SK-N-SH (cell line): Measurements from ENCODE around the gene ABHD11. TPM values are rescaled to one million over a fixed set of nuclear protein-coding genes. Genes with fewer than 3 reads are reported as not detected.

Experiments
- CTCF ChIA-PET: fragments of 300-600, 350-600 bp; formaldehyde crosslinking; extraction: SDS; loops from one replicate; lab custom pipeline; 2021; lab: Yijun Ruan, JAX
- POLR2A ChIA-PET: fragments of 350-600 bp; sonication (Branson Sonifier 250); formaldehyde crosslinking; extraction: SDS; loops from one replicate; lab custom pipeline; 2020; ENCODE audit warnings: antibody characterized with exemption, inconsistent platforms; lab: Yijun Ruan, JAX
- DNase-seq: peaks from one replicate; pipeline ENCODE4 v3.0.0; 2012
- H2AFZ ChIP-seq: fragments of 200-600 bp; sonication (generic); 2 replicates; pipeline ENCODE4 v1.8.1; 2016; ENCODE audit warnings: antibody characterized with exemption, mild to moderate bottlenecking, low read depth
- H3F3A ChIP-seq: fragments of 200-600 bp; sonication (generic); replicated peaks from 2 replicates; pipeline ENCODE3; 2016; ENCODE audit warnings: antibody characterized with exemption, mild to moderate bottlenecking; ENCODE audit not compliant: insufficient read depth
- H3K27ac ChIP-seq, 2 experiments: fragments of 200-500 bp in 1 of 2; fragments of 200-600 bp in 1 of 2; sonication (Bioruptor generic) in 1 of 2; sonication (generic), shearing (Covaris generic) in 1 of 2; 2 replicates each; pipeline versions ENCODE4 v1.5.1 to v1.6.1; 2014 to 2016; ENCODE audit warnings: low read depth in 2 of 2, inconsistent platforms in 1 of 2, low read length in 1 of 2, mild to moderate bottlenecking in 1 of 2, mixed read lengths in 1 of 2
- H3K27me3 ChIP-seq: fragments of 200-600 bp; sonication (generic), shearing (Covaris generic); 2 replicates; pipeline ENCODE4 v1.6.1; 2016; ENCODE audit warnings: mixed run types; ENCODE audit not compliant: insufficient read depth
- H3K36me3 ChIP-seq, 2 experiments: fragments of 200-500 bp in 1 of 2; fragments of 200-600 bp in 1 of 2; sonication (Bioruptor generic) in 1 of 2; sonication (generic) in 1 of 2; replicated peaks in 1 of 2; 2 replicates each; pipeline versions ENCODE3 to v1.5.1; 2014 to 2016; ENCODE audit warnings: low read length in 1 of 2, mild to moderate bottlenecking in 1 of 2; ENCODE audit not compliant: insufficient read depth in 2 of 2, control insufficient read depth in 1 of 2
- H3K4me1 ChIP-seq, 2 experiments: fragments of 200-500 bp in 1 of 2; fragments of 200-600 bp in 1 of 2; sonication (Bioruptor generic) in 1 of 2; sonication (generic), shearing (Covaris generic) in 1 of 2; 2 replicates each; pipeline versions ENCODE4 v1.5.1 to v1.6.1; 2014 to 2016; ENCODE audit warnings: low read depth in 1 of 2, low read length in 1 of 2, mixed run types in 1 of 2; ENCODE audit not compliant: insufficient read depth in 2 of 2, control insufficient read depth in 1 of 2
- H3K4me2 ChIP-seq: fragments of 200-600 bp; sonication (generic), shearing (Covaris generic); 2 replicates; pipeline ENCODE4 v1.6.1; 2017; ENCODE audit warnings: mixed run types
- H3K4me3 ChIP-seq, 2 experiments: fragments of 200-500 bp in 1 of 2; fragments of 200-600 bp in 1 of 2; sonication (Bioruptor generic) in 1 of 2; sonication (generic), shearing (Covaris generic) in 1 of 2; 2 replicates each; pipeline versions ENCODE4 v1.5.1 to v1.8.1; 2014 to 2016; ENCODE audit warnings: low read depth in 2 of 2, inconsistent platforms in 1 of 2, low read length in 1 of 2, mild to moderate bottlenecking in 1 of 2, mixed read lengths in 1 of 2, moderate library complexity in 1 of 2
- H3K79me2 ChIP-seq: fragments of 200-600 bp; sonication (generic); 2 replicates; pipeline ENCODE4 v1.8.1; 2017; ENCODE audit warnings: mild to moderate bottlenecking; ENCODE audit not compliant: insufficient read depth
- H3K9ac ChIP-seq: fragments of 200-600 bp; sonication (generic); 2 replicates; pipeline ENCODE4 v1.6.1; 2017; ENCODE audit warnings: mixed run types
- H3K9me2 ChIP-seq: fragments of 200-600 bp; sonication (generic); 2 replicates; pipeline ENCODE4 v1.6.1; 2017; ENCODE audit warnings: mixed run types
- H3K9me3 ChIP-seq: fragments of 200-600 bp; sonication (generic); 2 replicates; pipeline ENCODE4 v1.6.1; 2017; ENCODE audit warnings: mixed run types, mild to moderate bottlenecking, moderate library complexity
- H4K20me1 ChIP-seq: fragments of 200-600 bp; sonication (generic); 2 replicates; pipeline ENCODE4 v1.6.1; 2017; ENCODE audit warnings: mild to moderate bottlenecking, mixed run types; ENCODE audit not compliant: insufficient read depth
- ELF1 ChIP-seq: IDR thresholded peaks from 2 replicates; pipeline ENCODE4 v1.4.0; 2012
- EZH2phosphoT487 ChIP-seq: fragments of 200-600 bp; sonication (generic); IDR thresholded peaks from 2 replicates; pipeline ENCODE4 v1.6.1; 2017; ENCODE audit warnings: low read depth, mixed run types, mild to moderate bottlenecking, antibody characterized with exemption, moderate library complexity, borderline replicate concordance
- FOSL2 ChIP-seq: IDR thresholded peaks from 2 replicates; pipeline ENCODE4 v1.4.0; 2012; ENCODE audit warnings: low read depth, mild to moderate bottlenecking, moderate library complexity, borderline replicate concordance
- FOXJ3 ChIP-seq: sonication (generic); formaldehyde crosslinking; IDR thresholded peaks from 2 replicates; pipeline ENCODE4 v1.5.1; 2020; ENCODE audit warnings: mild to moderate bottlenecking, missing genetic modification reagents
- GABPA ChIP-seq: IDR thresholded peaks from 2 replicates; pipeline ENCODE4 v1.4.0; 2012; ENCODE audit warnings: low read depth, mild to moderate bottlenecking
- GATA2 ChIP-seq: sonication (generic); formaldehyde crosslinking; IDR thresholded peaks from 2 replicates; pipeline ENCODE4 v1.5.0; 2020; ENCODE audit warnings: mild to moderate bottlenecking, missing genetic modification reagents
- IRF3 ChIP-seq: fragments of 150-350 bp; IDR thresholded peaks from 2 replicates; pipeline ENCODE4 v1.6.1; 2016; ENCODE audit warnings: mild to moderate bottlenecking, low read depth, low read length
- JUND ChIP-seq: IDR thresholded peaks from 2 replicates; pipeline ENCODE4 v1.4.0; 2012
- RAD21 ChIP-seq: IDR thresholded peaks from 2 replicates; pipeline ENCODE4 v1.6.1; 2012; ENCODE audit warnings: mild to moderate bottlenecking, low read length
- RCOR1 ChIP-seq: fragments of 150-350 bp; IDR thresholded peaks from 2 replicates; pipeline ENCODE4 v1.6.1; 2017; ENCODE audit warnings: antibody characterized with exemption, low read length
- RXRA ChIP-seq: IDR thresholded peaks from 2 replicates; pipeline ENCODE4 v1.4.0; 2012; ENCODE audit warnings: low read depth, mild to moderate bottlenecking, borderline replicate concordance
- SMC3 ChIP-seq: IDR thresholded peaks from 2 replicates; pipeline ENCODE4 v1.6.1; 2012; ENCODE audit warnings: low read depth, low read length, improper control_type of control experiment
- TAF1 ChIP-seq: IDR thresholded peaks from 2 replicates; pipeline ENCODE4 v1.6.1; 2012; ENCODE audit warnings: low read depth, mild to moderate bottlenecking, low read length, moderate library complexity, borderline replicate concordance
- TCF12 ChIP-seq: IDR thresholded peaks from 2 replicates; pipeline ENCODE4 v1.4.0; 2012
- TEAD4 ChIP-seq: IDR thresholded peaks from 2 replicates; pipeline ENCODE4 v1.4.0; 2012; ENCODE audit warnings: mild to moderate bottlenecking, borderline replicate concordance; ENCODE audit not compliant: insufficient read depth
- WGBS: methylation state at CpG from one replicate; pipeline ENCODE4 v1.1.6; 2017; ENCODE audit warnings: low lambda C conversion rate; 5-methylcytosine and 5-hydroxymethylcytosine counted together
- polyA plus RNA-seq, 3 experiments: library from polyadenylated mRNA; depleted of rRNA; stranded (reverse); fragments of >200 nt; gene quantifications; 2 replicates each; pipeline ENCODE4 v1.2.3, GENCODE V29; 2012
- TF ChIP-seq, protein P1 (sequence below): IDR thresholded peaks from 2 replicates; pipeline ENCODE4 v1.4.0; 2012; ENCODE audit warnings: low read depth, borderline replicate concordance

The ABHD11 gene
- polyA plus RNA-seq, 1 of the 3 experiments (the other 2 are of a cell fraction), result 29.9 TPM

DNA sequence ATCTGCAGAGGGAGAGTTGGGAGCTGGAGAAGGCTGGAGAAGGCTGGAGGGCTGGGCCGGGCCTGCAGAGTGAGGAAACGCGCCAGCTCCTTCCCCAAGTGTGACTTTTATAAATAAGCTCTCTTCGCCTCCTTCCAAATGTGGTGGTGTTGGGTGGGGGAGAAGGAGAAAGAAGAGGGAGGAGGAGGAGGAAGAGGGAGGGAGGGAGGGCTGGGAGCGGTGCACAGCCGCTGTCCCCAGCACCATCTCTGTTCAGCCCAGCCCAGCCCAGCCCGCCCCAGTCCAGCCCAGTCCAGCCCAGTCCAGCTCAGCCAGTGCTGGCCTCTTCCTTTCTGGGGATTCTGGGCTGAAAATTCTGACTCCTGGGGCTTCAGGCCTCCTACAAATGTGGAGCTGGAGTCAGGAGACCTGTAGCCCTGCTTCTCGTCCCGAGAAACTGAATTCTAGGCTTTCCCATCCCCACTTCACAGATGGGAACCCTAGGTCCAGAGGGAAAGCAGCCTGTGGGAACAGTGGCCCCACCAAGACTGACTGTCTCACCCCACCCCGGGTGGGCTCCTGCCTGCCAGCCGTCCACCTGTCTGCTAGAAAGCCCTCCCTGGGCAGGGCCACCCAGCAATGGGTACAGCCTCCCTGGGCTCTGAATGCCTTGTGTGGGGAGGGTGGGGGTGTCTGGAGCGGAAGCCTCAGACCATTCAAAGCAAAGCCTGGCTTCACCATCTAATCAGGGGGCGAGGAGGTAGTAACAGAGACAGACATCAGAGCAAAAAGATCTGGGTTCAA lies 21.4 kb downstream of the ABHD11 start:
- H3K9ac ChIP-seq, result peak overlapping the region; percentile 96
- H3K36me3 ChIP-seq, result peaks cover 2 to 39% of the 10 kb centered on the region in 2 experiments
- WGBS, result 77% methylated on average over 13 of the region's 13 CpGs
- ChIA-PET CTCF (interaction anchor here (0.8 to 3.4 kb wide), 8 partner anchors 9 to 110 kb away, joined by 3 to 20 read pairs (median 4); no protein-coding TSS in a partner anchor), POLR2A (no interaction called here)
- H3K9me3 ChIP-seq, result no peaks in the 10 kb centered on the region
- H3K4me2 ChIP-seq, result peak overlapping the region; percentile 99
- peaks cover 23 to 42% of the 10 kb centered on the region in 2 experiments; a peak in 3 of 4 replicates for H3K4me1 ChIP-seq
- peak overlapping the region in 1 of 2 experiments; percentile 88; a peak in 2 of 4 replicates for H3K27ac ChIP-seq
- no peak overlapping the region for H2AFZ ChIP-seq
- TF ChIP-seq RCOR1, result no peak
- TF ChIP-seq FOXJ3 (CRISPR knock-in tag), result no peak
- no peaks in the 10 kb centered on the region for H3K9me2 ChIP-seq
- H3F3A ChIP-seq, result peaks cover 38% of the 10 kb centered on the region
- no peaks in the 10 kb centered on the region for H3K27me3 ChIP-seq
- peak overlapping the region; percentile 75 to 87; a peak in 3 of 4 replicates for H3K4me3 ChIP-seq
- peaks cover 70% of the 10 kb centered on the region for H3K79me2 ChIP-seq
- DNase-seq, result no peak
- peaks cover 60% of the 10 kb centered on the region for H4K20me1 ChIP-seq

GRCh38 chr7:73716318-73716890 lies 22.2 kb downstream of the ABHD11 start:
- H4K20me1 ChIP-seq, result peaks cover 68% of the 10 kb centered on the region
- DNase-seq, result no peak
- peak overlapping the region; percentile 41; the same call in 1 of the 2 replicates for H3K9ac ChIP-seq
- peak overlapping the region in 1 of 2 experiments; percentile 88; a peak in 2 of 4 replicates for H3K27ac ChIP-seq
- H3K36me3 ChIP-seq, result peaks cover 2 to 42% of the 10 kb centered on the region in 2 experiments
- peaks cover 18 to 43% of the 10 kb centered on the region in 2 experiments; a peak in 3 of 4 replicates for H3K4me1 ChIP-seq
- H3K4me2 ChIP-seq, result peak overlapping the region; percentile 99
- H3K4me3 ChIP-seq, result peak overlapping the region in 1 of 2 experiments; percentile 5; a peak in 1 of 4 replicates
- no peaks in the 10 kb centered on the region for H3K9me3 ChIP-seq
- ChIA-PET CTCF (interaction anchor here (0.9 to 3.4 kb wide), 5 partner anchors 10 to 110 kb away, joined by 3 to 20 read pairs (median 9); no protein-coding TSS in a partner anchor), POLR2A (no interaction called here)
- no peaks in the 10 kb centered on the region for H3K27me3 ChIP-seq
- WGBS, result 72% methylated on average over 4 of the region's 4 CpGs
- H3K79me2 ChIP-seq, result peaks cover 78% of the 10 kb centered on the region
- H3K9me2 ChIP-seq, result no peaks in the 10 kb centered on the region
- H3F3A ChIP-seq, result peaks cover 41% of the 10 kb centered on the region
- no peak overlapping the region for H2AFZ ChIP-seq
- TF ChIP-seq GATA2 (CRISPR knock-in tag) (no peak), FOSL2 (no peak), GABPA (no peak), ELF1 (no peak), TEAD4 (no peak), FOXJ3 (CRISPR knock-in tag) (no peak)

DNA sequence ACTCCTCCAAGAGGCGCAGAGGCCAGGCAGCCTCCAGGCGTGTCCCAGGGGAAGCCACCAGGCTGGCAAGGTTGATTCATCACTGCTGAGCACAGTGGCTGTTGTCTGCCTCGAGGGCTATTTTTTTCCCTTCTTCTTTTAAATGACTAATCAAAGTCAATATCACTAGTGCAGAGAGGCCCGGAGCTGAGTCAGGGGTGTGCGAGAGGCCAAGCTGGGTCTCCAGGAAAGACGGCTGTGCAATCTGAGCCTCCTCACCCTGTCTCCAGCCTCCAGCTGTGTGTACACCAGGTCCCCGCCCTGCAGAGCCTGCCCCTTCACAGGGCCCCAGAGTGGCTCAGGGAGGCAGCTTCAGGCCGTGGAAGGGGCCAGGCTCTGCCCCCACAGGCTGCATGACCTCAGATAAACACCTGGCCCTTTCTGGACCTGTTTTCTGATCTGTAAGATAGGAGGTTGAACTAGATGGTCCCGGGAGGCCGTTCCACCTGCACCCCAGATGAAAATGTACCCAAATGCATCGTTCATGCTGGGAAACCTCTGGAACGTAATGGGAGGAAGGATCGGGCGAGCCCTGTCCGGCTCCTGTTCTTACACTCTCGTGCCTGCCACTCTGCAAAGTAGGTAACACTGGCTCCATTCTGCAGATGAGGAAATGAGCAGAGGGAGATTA lies 22.8 kb downstream of the ABHD11 start:
- CTCF ChIA-PET, result interaction anchor here (0.6 to 3.4 kb wide), 6 partner anchors 10 to 109 kb away, joined by 3 to 20 read pairs (median 6); no protein-coding TSS in a partner anchor
- peak overlapping the region in 1 of 2 experiments; percentile 5; a peak in 1 of 4 replicates for H3K4me3 ChIP-seq
- POLR2A ChIA-PET, result no interaction called here
- H3K9me2 ChIP-seq, result no peaks in the 10 kb centered on the region
- peaks cover 45% of the 10 kb centered on the region for H3F3A ChIP-seq
- 40% methylated on average over 14 of the region's 16 CpGs for WGBS
- peak overlapping the region; percentile 41; the same call in 1 of the 2 replicates for H3K9ac ChIP-seq
- no peak for DNase-seq
- H3K4me1 ChIP-seq, result peaks cover 14 to 44% of the 10 kb centered on the region in 2 experiments; a peak in 3 of 4 replicates
- peaks cover 2 to 43% of the 10 kb centered on the region in 2 experiments for H3K36me3 ChIP-seq
- H2AFZ ChIP-seq, result no peak overlapping the region
- no peaks in the 10 kb centered on the region for H3K27me3 ChIP-seq
- H3K9me3 ChIP-seq, result no peaks in the 10 kb centered on the region
- H3K4me2 ChIP-seq, result peak overlapping the region; percentile 99
- H3K79me2 ChIP-seq, result peaks cover 84% of the 10 kb centered on the region
- H4K20me1 ChIP-seq, result peaks cover 75% of the 10 kb centered on the region
- H3K27ac ChIP-seq, result peak overlapping the region in 1 of 2 experiments; percentile 88; a peak in 2 of 4 replicates
- no peak for TF ChIP-seq TAF1
- TF ChIP-seq SMC3, result no peak
- TF ChIP-seq IRF3, result no peak
- TF ChIP-seq, protein P1, sequence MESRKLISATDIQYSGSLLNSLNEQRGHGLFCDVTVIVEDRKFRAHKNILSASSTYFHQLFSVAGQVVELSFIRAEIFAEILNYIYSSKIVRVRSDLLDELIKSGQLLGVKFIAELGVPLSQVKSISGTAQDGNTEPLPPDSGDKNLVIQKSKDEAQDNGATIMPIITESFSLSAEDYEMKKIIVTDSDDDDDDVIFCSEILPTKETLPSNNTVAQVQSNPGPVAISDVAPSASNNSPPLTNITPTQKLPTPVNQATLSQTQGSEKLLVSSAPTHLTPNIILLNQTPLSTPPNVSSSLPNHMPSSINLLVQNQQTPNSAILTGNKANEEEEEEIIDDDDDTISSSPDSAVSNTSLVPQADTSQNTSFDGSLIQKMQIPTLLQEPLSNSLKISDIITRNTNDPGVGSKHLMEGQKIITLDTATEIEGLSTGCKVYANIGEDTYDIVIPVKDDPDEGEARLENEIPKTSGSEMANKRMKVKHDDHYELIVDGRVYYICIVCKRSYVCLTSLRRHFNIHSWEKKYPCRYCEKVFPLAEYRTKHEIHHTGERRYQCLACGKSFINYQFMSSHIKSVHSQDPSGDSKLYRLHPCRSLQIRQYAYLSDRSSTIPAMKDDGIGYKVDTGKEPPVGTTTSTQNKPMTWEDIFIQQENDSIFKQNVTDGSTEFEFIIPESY, result peak; percentile 80
- TF ChIP-seq JUND, result peak; percentile 91
- peak; percentile 100 for TF ChIP-seq RXRA
- TF ChIP-seq EZH2phosphoT487, result no peak
- TF ChIP-seq RAD21, result no peak
- peak; percentile 93 for TF ChIP-seq TCF12
